Measurements from ENCODE around the gene SLC66A2. TPM values are rescaled to one million over a fixed set of nuclear protein-coding genes. Genes with fewer than 3 reads are reported as not detected.
A peak's percentile ranks its signal among the peaks of the same experiment; 100 is the strongest.

The SLC66A2 gene
- total RNA-seq, 1 donor from 2014 or later: 52.9 TPM

DNA sequence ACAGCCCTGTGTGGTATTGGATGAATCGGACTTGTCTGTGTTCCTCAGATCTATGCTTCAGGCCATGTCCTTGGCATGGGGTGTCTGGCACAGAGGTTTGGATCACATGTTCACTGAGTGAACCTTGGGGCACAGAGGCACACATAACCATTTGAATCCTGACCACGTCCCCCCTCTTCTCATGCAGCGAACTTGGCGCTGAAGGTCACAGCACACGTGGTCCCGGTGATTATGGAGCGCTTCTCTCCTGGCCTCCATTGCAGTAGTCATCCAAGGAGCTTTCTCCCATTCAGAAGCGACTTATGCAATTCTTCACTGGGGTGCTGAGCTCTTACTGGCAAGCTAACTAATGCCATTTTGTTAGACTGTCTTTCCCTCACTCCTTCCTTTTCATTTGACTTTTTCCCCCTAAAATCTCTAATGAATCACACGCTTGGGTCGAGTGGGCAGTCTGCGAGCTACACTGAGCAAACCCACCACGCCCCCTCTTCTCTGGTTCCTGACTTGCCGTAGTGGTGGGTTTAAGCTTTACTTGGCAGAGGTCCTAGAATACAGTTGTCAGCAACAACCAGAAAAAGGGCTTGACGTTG lies 94.3 kb downstream of the SLC66A2 start:
- Histone ChIP-seq H3K36me3 (no peaks in the 10 kb centered on the region), H3K4me1 (no peaks in the 10 kb centered on the region), H3K27me3 (no peaks in the 10 kb centered on the region), H3K4me3 (no peak overlapping the region), H3K9me3 (peaks cover 0 to 5% of the 10 kb centered on the region in 2 donors), H3K27ac (no peak overlapping the region)
- intact Hi-C loops (cut with DNase I): no loop called here
- no peak for DNase-seq (ENCODE audit: low spot score in 2 of 2)
- TF ChIP-seq, protein P1, sequence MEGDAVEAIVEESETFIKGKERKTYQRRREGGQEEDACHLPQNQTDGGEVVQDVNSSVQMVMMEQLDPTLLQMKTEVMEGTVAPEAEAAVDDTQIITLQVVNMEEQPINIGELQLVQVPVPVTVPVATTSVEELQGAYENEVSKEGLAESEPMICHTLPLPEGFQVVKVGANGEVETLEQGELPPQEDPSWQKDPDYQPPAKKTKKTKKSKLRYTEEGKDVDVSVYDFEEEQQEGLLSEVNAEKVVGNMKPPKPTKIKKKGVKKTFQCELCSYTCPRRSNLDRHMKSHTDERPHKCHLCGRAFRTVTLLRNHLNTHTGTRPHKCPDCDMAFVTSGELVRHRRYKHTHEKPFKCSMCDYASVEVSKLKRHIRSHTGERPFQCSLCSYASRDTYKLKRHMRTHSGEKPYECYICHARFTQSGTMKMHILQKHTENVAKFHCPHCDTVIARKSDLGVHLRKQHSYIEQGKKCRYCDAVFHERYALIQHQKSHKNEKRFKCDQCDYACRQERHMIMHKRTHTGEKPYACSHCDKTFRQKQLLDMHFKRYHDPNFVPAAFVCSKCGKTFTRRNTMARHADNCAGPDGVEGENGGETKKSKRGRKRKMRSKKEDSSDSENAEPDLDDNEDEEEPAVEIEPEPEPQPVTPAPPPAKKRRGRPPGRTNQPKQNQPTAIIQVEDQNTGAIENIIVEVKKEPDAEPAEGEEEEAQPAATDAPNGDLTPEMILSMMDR (IDR thresholded peaks at IDR 0.05): no peak

DNA sequence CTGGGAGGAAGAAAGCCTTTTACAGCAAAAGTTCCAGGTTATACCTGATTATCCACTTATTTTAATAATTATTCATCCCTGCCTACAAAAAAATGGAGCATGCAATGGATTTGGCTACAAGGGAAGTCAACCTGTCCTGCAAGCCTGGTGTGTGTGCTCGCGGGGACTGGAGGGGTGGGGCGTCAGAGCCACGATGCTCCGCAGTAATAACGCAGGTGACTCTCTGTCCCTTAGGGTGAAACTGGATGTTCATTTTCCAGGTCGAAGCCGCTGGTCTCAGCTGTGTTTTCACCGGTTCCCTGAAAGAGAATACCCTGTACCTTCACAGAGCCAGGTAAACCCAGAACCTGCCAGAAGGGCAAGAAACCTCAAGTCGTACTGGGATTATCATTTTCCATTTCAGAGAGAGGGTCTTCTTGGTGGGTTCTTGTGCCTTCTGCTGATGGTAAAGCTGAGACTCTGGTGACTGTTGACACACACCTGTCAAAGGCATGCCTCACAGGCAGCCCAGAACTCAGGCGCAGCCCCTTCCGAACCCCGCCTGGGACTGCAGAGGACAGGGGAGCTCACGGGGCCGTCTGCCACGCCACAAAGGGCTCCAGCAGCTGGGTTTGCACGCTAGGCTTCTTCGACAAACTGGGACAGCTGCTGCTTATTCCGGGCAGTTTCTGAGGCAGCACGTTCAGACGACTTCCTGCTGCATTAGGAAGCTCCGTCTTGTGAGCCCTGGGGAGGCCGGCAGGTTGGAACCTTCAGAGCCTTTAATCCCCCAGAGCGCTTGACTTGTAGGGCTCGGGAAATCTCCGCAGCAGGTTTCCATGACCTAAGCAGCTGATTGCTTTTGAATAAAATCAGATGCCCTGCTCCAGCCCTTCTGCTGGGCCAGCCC lies 95.1 kb downstream of the SLC66A2 start:
- Histone ChIP-seq H3K27me3 (no peaks in the 10 kb centered on the region), H3K4me1 (no peaks in the 10 kb centered on the region), H3K4me3 (no peak overlapping the region), H3K9me3 (peaks cover 0 to 4% of the 10 kb centered on the region in 2 donors), H3K27ac (no peak overlapping the region), H3K36me3 (no peaks in the 10 kb centered on the region)
- TF ChIP-seq, protein P1 (IDR thresholded peaks at IDR 0.05): no peak
- intact Hi-C loops (cut with DNase I): no loop called here
- peak in 1 of 2 donors; percentile 48 for DNase-seq (ENCODE audit: low spot score in 2 of 2)

DNA sequence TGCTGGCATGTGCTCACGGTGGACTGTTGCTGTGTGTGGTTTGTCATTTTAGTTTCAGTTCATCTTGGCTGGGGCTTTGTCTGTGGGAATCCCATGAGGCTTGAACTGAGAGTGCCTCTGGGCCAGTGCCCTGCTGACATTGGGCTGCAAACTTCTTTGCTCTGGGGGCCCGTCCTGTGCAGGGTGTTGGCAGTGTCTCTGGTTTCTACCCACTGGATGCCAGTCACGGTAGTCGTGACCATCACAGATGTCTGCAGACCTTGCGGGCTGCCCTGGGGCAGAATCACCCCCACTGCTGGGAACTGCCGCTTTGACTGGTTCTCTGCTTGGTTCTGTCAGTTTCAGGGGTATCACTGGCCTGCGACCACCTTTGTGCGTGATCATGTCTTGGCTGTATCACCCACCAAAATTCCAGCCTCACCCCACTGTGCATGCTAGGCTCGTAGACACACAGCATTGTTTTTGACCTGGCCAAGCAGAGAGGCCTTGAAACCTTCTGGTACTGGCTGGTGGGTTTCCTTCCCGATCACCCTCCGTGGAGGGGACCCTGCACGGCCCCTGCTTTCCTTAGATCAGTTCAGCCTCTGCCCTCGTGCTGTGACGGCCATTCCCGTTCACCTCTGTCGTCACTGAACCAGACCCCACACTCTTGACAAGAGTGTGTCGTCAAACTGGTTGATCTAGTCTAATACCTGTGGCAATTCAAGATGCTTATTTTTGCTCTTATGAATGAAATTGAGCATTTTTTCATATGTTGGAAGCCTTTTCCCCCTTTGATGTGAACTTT lies 96.1 kb downstream of the SLC66A2 start:
- no peaks in the 10 kb centered on the region for H3K36me3 ChIP-seq
- no peaks in the 10 kb centered on the region for H3K9me3 ChIP-seq
- no peaks in the 10 kb centered on the region for H3K4me1 ChIP-seq
- H3K4me3 ChIP-seq: no peak overlapping the region
- no peaks in the 10 kb centered on the region for H3K27me3 ChIP-seq
- DNase-seq (ENCODE audit: low spot score in 2 of 2): peak in 1 of 2 donors; percentile 53
- no peak overlapping the region for H3K27ac ChIP-seq
- intact Hi-C loops (cut with DNase I): no loop called here
- TF ChIP-seq, protein P1 (IDR thresholded peaks at IDR 0.05): no peak

DNA sequence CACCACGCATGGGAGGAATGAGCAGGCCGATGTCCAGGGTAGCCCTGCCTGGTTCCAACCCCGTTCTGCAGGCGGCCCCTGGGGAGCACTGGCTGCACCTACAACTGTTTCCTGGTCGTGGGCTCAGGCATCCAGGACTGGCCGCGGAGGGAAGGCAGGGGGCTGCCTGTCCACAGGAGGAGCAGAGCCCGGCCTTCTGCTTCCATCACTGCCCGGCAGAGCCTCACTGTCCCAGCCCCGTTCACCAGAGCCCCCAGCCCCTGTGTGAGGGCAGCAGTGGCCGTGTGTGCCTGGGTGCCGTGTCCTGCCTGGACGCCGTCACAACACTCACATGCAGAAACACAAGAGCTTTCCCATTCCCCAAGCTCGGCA lies 97.5 kb downstream of the SLC66A2 start:
- TF ChIP-seq, protein P1 (IDR thresholded peaks at IDR 0.05): no peak
- H3K36me3 ChIP-seq: no peaks in the 10 kb centered on the region
- H3K27ac ChIP-seq: no peak overlapping the region
- intact Hi-C loops (cut with DNase I): no loop called here
- no peak for DNase-seq (ENCODE audit: low spot score in 2 of 2)
- H3K4me1 ChIP-seq: no peaks in the 10 kb centered on the region
- H3K27me3 ChIP-seq: no peaks in the 10 kb centered on the region
- no peaks in the 10 kb centered on the region for H3K9me3 ChIP-seq
- no peak overlapping the region for H3K4me3 ChIP-seq

DNA sequence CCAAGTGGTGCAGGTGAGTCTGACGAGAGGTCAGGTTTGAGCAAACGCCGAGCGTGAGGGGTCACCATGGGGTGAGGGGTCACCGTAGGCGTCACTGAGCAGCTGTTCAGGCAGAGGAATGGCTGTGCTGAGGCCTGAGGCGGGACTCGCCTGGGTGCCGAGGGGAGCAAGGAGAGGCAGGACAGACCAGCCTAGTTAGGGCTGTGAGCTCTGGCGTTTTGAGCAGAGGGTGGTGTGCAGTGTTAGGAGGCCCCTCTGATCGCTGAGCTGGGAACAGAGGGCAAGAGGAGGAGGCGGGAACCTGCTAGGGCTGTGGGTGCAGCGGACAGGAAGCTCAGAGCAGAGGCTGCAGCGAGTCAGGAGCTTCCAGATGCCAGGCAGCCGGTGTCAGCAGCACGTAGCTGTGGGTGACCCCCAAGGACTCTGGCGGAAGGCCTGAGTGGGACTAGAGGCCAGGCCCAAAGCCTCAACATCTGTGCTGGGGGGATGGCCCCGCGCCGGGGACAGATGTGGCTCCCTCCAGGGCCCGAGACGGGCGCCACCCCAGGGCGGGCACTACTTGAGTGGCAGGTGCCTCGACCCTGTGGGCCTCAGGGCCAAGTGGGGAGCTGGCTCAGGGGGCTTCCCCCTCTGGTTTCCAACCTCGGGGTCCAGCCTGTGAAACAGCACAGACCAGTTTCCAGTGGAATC lies 98.0 kb downstream of the SLC66A2 start:
- Histone ChIP-seq H3K9me3 (no peaks in the 10 kb centered on the region), H3K4me3 (no peak overlapping the region), H3K36me3 (no peaks in the 10 kb centered on the region), H3K27ac (no peak overlapping the region), H3K4me1 (no peaks in the 10 kb centered on the region), H3K27me3 (no peaks in the 10 kb centered on the region)
- DNase-seq (ENCODE audit: low spot score in 2 of 2): peak in 1 of 2 donors; percentile 44
- TF ChIP-seq, protein P1 (IDR thresholded peaks at IDR 0.05): no peak
- intact Hi-C loops (cut with DNase I): no loop called here

Data from ascending aorta (tissue), 2 donors.